ENCODE results near the gene REEP2. TPM values are rescaled to one million over a fixed set of nuclear protein-coding genes. Genes with fewer than 3 reads are reported as not detected.

REEP2 gene
- total RNA-seq, 1 experiment from 2014 or later: 4.9 TPM

DNA sequence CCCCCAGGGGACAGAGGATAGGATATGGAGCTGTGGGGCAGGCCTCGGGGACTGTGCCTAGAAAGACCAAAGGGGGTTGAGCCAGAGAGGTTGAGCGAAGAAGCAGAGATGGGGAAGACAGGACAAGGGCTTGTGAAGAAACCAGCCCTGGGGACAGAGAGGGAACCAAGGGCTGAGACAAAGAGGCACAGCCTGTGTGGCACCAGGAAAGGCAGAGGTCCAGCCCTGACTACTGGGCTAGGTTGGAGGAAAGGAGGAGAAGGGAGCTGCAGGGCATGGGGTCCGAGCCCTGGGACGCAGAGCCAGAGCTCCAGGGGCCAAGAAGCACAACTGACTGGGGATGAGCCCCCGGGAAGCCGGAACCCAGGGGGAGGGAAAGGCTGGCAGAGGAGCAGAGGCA is 9.2 kb downstream of the REEP2 start:
- H3K9ac ChIP-seq (ENCODE audit: low read length): no peak overlapping the region
- H3K27me3 ChIP-seq (ENCODE audit: insufficient read depth, low read length): no peaks in the 10 kb centered on the region
- TF ChIP-seq ELF1 (IDR thresholded peaks at IDR 0.05; ENCODE audit: borderline replicate concordance, low read depth) (no peak), POLR2AphosphoS5 (IDR thresholded peaks at IDR 0.05; ENCODE audit: low read depth, low read length) (no peak), MAX (IDR thresholded peaks at IDR 0.05) (no peak), POLR2A (IDR thresholded peaks at IDR 0.05; ENCODE audit: borderline replicate concordance, extremely low read depth, insufficient read depth, insufficient read length) (no peak), SRF (IDR thresholded peaks at IDR 0.05; ENCODE audit: low read depth) (no peak)
- no peak overlapping the region for H2AFZ ChIP-seq (ENCODE audit: low read depth, low read length, poor library complexity, severe bottlenecking)
- peaks cover 10 to 17% of the 10 kb centered on the region in 2 experiments for H3K4me1 ChIP-seq (ENCODE audit: control insufficient read depth in 1 of 2, insufficient read depth in 2 of 2, low read length in 2 of 2)
- H3K9me2 ChIP-seq (ENCODE audit: insufficient read depth): no peaks in the 10 kb centered on the region
- no peaks in the 10 kb centered on the region for H3K9me3 ChIP-seq (ENCODE audit: control insufficient read depth in 1 of 2, insufficient read depth in 1 of 2, low read depth in 1 of 2, low read length in 2 of 2)
- CTCF ChIA-PET: interaction anchor here (3.2 to 4.4 kb wide), 2 partner anchors 17 to 55 kb away, joined by 11 to 51 read pairs; partner anchors contain the start of gene EGR1
- intact Hi-C loops (cut with micrococcal nuclease): no loop called here
- BruUV-seq (replicated peaks): no TSS peak
- H3K36me3 ChIP-seq (ENCODE audit: control insufficient read depth in 1 of 2, insufficient read depth in 2 of 2, low read length in 2 of 2): no peaks in the 10 kb centered on the region
- RAD21 ChIA-PET (ENCODE audit: low non-redundant PET in 1 of 2, low total read pairs in 2 of 2, uncharacterized antibody in 2 of 2, unreplicated experiment in 2 of 2): no interaction called here
- no peaks in the 10 kb centered on the region for H4K20me1 ChIP-seq (ENCODE audit: insufficient read depth)
- POLR2A ChIA-PET: no interaction called here
- ATAC-seq (no peak), DNase-seq (ENCODE audit: low read depth, low spot score) (no peak)
- no peaks in the 10 kb centered on the region for H3K79me2 ChIP-seq (ENCODE audit: insufficient read depth, low read length)
- no peak overlapping the region for H3K4me3 ChIP-seq (replicated peaks in 1 of 2; ENCODE audit: low read depth in 1 of 2, low read length in 2 of 2)
- no peak overlapping the region for H3K27ac ChIP-seq (ENCODE audit: low read depth, low read length)
- no peak overlapping the region for H3K4me2 ChIP-seq (ENCODE audit: low read length)

DNA sequence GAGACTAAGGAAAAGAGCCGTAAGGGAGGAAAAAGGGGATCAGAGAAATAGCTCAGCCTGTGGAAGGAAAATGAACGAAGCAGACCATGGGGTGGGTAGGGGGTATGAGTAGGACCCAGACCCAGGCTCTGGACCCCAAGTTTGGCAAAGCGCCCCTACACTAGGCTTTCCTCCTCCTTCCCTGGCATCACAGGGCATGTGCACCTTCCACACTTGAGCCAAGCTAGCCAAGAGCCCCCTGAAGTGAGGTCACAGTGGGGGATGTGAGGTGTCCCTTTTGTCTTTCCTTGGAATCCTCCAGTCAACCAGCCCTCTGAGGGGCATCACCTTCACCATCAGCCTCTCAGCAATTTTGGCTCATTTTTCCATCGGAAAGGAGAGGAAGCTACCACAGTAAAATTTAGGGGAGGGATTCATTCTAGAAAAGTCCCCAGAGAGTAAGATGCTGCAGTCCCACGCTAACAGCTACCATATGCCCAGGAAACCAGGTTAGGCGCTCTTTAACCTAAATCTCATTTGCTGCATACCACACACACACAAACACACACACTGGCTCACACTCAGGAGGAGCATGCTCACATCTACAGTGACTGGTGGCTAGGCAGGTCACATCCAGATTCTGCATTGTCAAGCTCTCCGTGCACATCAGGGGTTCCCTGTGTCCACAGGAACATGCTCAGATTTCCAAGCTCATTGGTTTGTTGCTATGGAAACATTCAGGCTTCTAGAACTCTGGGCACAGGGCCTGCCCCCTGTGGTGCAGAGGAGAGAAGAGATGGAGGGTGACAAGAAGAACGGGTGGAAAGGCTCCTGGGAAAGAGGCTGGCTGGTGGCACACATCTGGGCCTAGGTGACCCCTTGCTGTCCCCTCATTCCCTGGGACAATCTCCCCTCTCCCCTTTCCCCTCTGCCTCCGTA is 9.9 kb downstream of the REEP2 start:
- ATAC-seq (no peak), DNase-seq (ENCODE audit: low read depth, low spot score) (no peak)
- CTCF ChIA-PET: interaction anchor here (1.1 to 4.4 kb wide), 4 partner anchors 16 to 55 kb away, joined by 3 to 51 read pairs (median 7); partner anchors contain the start of gene EGR1
- Histone ChIP-seq H3K27ac (ENCODE audit: low read depth, low read length) (no peak overlapping the region), H3K36me3 (ENCODE audit: control insufficient read depth in 1 of 2, insufficient read depth in 2 of 2, low read length in 2 of 2) (no peaks in the 10 kb centered on the region), H3K9me2 (ENCODE audit: insufficient read depth) (no peaks in the 10 kb centered on the region), H3K4me3 (replicated peaks in 1 of 2; ENCODE audit: low read depth in 1 of 2, low read length in 2 of 2) (no peak overlapping the region), H4K20me1 (ENCODE audit: insufficient read depth) (no peaks in the 10 kb centered on the region), H3K9ac (ENCODE audit: low read length) (no peak overlapping the region), H2AFZ (ENCODE audit: low read depth, low read length, poor library complexity, severe bottlenecking) (no peak overlapping the region), H3K79me2 (ENCODE audit: insufficient read depth, low read length) (no peaks in the 10 kb centered on the region), H3K4me1 (ENCODE audit: control insufficient read depth in 1 of 2, insufficient read depth in 2 of 2, low read length in 2 of 2) (peaks cover 10 to 17% of the 10 kb centered on the region in 2 experiments), H3K4me2 (ENCODE audit: low read length) (0 out of 2 replicates have a peak overlapping the region, but pooled peaks have one; percentile 72), H3K27me3 (ENCODE audit: insufficient read depth, low read length) (no peaks in the 10 kb centered on the region), H3K9me3 (ENCODE audit: control insufficient read depth in 1 of 2, insufficient read depth in 1 of 2, low read depth in 1 of 2, low read length in 2 of 2) (no peaks in the 10 kb centered on the region)
- POLR2A ChIA-PET: interaction anchor here (1.1 to 1.5 kb wide), 2 partner anchors 16 to 94 kb away, joined by 4 read pairs; partner anchors contain the start of genes EGR1 and ETF1
- RAD21 ChIA-PET (ENCODE audit: low non-redundant PET in 1 of 2, low total read pairs in 2 of 2, uncharacterized antibody in 2 of 2, unreplicated experiment in 2 of 2): interaction anchor here in 1 of 2 experiments (0.6 kb wide), 1 partner anchor 23 kb away, joined by 5 read pairs; no protein-coding TSS in a partner anchor
- intact Hi-C loops (cut with micrococcal nuclease): no loop called here
- no TSS peak for BruUV-seq (replicated peaks)
- TF ChIP-seq SRF (IDR thresholded peaks at IDR 0.05; ENCODE audit: low read depth) (no peak), POLR2AphosphoS5 (IDR thresholded peaks at IDR 0.05; ENCODE audit: low read depth, low read length) (no peak), ELF1 (IDR thresholded peaks at IDR 0.05; ENCODE audit: borderline replicate concordance, low read depth) (no peak), CEBPB (IDR thresholded peaks at IDR 0.05; ENCODE audit: low read depth) (no peak), EZH2 (IDR thresholded peaks at IDR 0.05) (no peak), ZNF274 (IDR thresholded peaks at IDR 0.05; ENCODE audit: low read depth, low read length) (no peak), SP1 (IDR thresholded peaks at IDR 0.05; ENCODE audit: low read depth) (no peak), ZBTB33 (IDR thresholded peaks at IDR 0.05; ENCODE audit: extremely low read depth, insufficient replicate concordance, low read length) (no peak), CBX3 (IDR thresholded peaks at IDR 0.05; ENCODE audit: low read depth) (no peak), EZH2phosphoT487 (IDR thresholded peaks at IDR 0.05; ENCODE audit: borderline replicate concordance) (no peak), YY1 (IDR thresholded peaks at IDR 0.05; ENCODE audit: extremely low read depth, insufficient replicate concordance, low read depth, low read length) (no peak), TCF7L2 (IDR thresholded peaks at IDR 0.05; ENCODE audit: borderline replicate concordance, extremely low read depth, insufficient read depth, insufficient read length) (no peak), FOSL1 (IDR thresholded peaks at IDR 0.05; ENCODE audit: low read depth) (no peak), RAD21 (IDR thresholded peaks at IDR 0.05; ENCODE audit: low read depth) (no peak)
